OCI-M2 (cell line): ENCODE measurements around the gene SERF2.
"Not testable (repeated sequence)": the region's sequence is repeated elsewhere in the genome, so short reads cannot be mapped to it uniquely, and the experiment has no call there.

Experiments
- DNase-seq: peaks from one replicate; lab custom pipeline; 2025; ENCODE audit not compliant: unreplicated experiment; lab: John Stamatoyannopoulos, UW

The SERF2 gene

GRCh38 chr15:43793647-43794046, 1.5 kb downstream of the SERF2 start:
- DNase-seq, result no peak

- no peak for DNase-seq
Measured at GRCh38 chr15:43794269-43795037, 2.3 kb downstream of the SERF2 start.

- DNase-seq, result no peak
Measured at GRCh38 chr15:43795197-43795596, 3.1 kb downstream of the SERF2 start.

- no peak for DNase-seq
Measured at GRCh38 chr15:43795997-43796396, 3.9 kb downstream of the SERF2 start.

- no peak for DNase-seq
Measured at GRCh38 chr15:43796566-43796965, 4.4 kb downstream of the SERF2 start.

DNA sequence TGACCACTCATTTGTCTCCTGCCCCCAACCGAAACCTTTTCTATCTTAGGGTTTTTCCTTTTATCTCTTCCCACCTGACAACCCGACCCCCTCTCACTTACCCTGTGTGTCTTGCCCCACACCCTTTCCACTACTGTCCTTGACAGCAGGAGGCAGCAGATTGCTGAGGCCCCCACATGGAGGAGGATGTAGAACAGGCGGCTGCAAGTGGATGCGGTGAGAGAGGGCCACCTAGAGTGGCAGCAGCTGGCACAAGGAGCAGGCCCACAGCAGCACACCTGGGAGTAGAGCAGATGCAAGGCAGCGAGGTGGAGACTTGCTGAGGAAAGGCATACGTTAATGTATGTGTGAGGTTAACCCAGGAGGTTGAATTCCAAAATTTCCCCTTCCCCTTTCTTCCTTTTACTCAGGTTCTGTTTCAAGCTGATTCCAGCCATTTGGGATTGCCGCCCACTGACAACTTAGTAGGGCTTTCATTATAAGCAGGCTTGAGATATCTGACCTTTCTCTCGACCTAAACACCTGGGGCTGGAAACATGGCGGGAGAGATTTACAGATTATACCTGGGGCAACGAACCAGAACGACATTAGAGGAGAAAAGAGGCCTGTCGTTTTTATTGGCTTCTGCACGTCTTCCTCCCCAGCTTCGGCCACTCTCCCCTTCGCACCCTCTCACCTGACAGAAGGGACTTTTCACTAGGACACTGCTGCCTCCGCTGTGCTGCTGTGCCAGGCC, 7.3 kb downstream of the SERF2 start:
- no peak for DNase-seq

DNA sequence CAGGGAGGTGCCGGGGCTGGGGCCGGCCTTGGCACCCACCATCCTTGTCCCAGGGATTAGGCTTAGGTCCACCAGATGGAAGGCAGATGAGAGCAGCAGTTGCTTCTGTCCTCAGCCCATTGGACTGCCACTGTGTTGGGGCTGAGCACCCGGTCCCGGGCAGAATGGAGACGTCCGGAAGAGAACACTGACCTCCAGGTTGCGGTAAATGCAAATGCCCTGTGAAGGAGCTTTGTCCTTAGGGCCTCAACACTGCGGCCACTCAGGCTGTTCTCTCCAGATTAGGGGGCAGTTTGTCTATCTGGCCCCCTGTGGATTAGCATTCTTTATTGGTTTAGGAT, 7.8 kb downstream of the SERF2 start, which contains the start of gene SERINC4:
Gene SERINC4, minus strand, starts transcription at position 276 of the 341 bp plus-strand sequence. Its CDS starts 234 bp downstream, at position 42.
- no peak for DNase-seq

DNA sequence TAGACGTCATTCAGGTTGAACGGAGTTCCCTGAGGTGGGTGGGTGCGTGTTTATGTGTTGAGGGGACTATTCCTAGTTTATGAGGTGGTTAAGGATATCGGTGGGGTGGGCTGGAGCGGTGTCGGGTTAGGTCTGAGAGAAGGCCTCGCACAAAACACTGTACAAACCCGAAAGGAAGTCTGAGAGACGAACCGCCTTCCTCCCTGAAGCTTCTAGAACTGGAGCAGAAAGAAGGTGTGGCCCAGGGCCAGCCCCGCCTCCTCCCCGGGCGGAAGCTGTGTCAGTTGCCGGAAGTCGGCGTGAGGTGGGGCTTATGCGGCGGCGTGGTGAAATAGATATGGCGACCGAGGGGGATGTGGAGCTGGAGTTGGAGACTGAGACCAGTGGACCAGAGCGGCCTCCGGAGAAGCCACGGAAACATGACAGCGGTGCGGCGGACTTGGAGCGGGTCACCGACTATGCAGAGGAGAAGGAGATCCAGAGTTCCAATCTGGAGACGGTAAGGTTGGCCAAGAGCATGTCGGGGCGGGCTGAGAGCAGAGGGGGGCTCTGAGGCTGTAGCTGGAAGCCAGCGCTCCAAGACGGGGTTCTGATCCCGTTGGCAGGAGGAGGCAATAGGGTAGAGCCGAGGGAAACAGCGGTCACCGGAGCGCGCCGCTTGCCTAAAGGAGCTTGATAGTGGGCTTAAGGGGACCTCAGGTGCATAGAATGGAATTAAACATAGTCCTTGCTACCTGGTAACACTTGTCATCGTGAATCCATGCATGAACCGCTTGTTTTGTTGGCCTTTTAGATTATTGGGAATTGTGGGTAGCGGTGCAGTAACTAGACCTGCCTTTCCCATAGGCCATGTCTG, 8.4 kb downstream of the SERF2 start, which contains the start of gene HYPK:
Gene HYPK, plus strand, starts transcription at position 314 of the 856 bp plus-strand sequence. Its CDS starts 24 bp downstream, at position 338.
- DNase-seq, result peak; percentile 34

DNA sequence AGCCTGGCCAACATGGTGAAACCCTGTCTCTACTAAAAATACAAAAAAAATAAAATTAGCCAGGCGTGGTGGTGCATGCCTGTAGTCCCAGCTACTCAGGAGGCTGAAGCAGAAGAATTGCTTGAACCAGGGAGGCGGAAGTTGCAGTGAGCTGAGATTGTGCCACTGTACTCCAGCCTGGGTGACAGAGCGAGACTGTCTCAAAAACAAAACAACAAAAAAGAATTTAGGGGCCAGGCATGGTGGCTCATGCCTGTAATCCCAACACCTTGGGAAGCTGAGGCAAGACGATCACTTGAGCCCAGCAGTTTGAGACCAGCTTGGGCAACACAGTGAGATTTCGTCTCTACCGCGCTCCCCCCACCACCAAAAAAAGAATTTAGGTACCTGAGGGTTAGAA, 10.6 kb downstream of the SERF2 start:
- not testable (repeated sequence) for DNase-seq

DNA sequence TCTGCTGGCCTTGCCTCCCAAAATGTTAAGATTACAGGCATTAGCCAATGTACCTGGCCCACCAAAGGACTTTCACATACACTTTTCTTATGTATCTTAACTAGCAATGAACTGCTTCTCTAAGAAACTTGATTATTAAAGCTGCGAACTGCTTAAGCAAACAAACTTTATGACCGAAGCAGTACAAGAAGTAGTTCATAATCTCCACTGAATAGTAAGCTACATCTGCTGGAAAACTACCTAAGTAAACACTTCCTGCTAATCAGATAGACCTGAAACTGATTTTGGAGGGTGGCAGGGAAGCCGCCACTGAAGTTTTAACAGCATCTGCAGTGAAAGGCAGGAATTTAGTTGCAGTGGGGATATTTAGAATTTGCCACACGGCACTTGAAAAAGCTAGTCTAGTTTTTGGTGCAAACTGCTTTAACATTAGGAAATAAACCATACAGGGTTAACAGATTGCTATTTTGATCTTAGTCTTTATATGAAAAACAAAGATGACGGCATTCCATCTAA, 16.4 kb downstream of the SERF2 start:
- DNase-seq, result no peak

- no peak for DNase-seq
Measured at GRCh38 chr15:43808960-43809678, 17.0 kb downstream of the SERF2 start.

- DNase-seq, result not testable (repeated sequence)
Measured at GRCh38 chr15:43815064-43815463, 22.9 kb downstream of the SERF2 start.

DNA sequence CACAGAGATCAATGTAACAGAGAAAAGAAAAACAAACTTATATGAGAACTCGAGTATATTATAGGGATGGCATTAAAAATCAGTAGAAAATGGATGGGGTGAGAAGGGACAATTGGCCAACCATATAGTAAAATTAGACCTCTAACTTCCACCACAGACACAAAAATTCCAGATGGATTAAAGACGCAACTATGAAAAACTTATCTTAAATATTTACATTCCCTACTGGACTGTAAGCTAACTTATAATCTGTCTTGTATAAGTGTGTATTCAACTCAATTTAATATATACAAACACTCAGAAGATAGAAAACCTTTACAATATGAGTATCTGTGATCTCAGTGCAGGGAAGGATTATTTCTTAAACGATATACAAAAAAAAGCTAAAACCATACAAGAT, 29.4 kb downstream of the SERF2 start:
- no peak for DNase-seq

DNA sequence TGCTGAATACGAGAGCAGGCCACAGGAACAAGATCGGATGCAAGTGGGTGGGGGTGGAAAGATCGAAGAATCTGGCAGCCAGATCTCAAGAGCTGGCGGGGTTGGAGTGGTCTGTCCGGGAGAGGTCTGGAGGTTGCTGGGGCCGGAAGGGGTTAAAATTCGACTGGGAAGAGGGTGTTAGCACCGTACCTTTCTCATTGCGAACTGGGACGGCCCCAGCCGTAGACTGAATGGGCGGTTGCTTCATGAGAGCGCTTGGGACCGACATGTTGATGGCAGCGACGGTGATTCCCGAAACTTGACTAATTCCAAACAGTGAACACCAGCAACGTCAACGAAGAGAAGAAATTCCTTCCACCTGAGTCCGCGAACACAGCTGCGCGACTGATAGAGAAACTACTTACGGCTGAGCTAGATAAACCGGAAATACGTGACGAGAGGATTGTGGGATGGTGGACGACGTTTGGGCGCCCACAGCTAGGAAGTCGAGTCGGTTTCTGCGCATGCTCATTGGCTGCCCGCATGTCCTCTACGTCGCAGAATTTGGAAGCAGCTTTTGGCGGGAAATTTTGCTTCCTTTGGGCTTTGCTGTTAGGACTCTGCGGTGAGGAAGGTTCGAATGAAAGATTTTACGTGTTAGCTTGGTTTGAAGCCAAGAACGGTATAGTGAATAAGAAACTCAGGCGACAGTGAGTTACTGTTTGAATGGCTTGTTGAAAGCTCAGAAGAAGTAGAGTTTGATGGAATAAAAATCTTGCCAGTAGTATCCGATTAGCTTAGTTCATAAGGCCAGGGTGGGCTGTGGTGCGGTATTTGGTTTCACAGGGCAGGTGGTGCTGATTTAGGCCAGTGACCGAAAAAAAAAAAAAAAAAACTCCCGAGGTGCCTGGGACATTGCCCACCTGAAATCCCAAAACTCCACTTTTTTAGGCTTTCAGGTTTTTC, 32.5 kb downstream of the SERF2 start, which contains the start of gene MFAP1:
Gene MFAP1, minus strand, starts transcription at position 389 of the 945 bp plus-strand sequence. Its CDS starts 121 bp downstream, at position 268.
- peak; percentile 72 for DNase-seq

DNA sequence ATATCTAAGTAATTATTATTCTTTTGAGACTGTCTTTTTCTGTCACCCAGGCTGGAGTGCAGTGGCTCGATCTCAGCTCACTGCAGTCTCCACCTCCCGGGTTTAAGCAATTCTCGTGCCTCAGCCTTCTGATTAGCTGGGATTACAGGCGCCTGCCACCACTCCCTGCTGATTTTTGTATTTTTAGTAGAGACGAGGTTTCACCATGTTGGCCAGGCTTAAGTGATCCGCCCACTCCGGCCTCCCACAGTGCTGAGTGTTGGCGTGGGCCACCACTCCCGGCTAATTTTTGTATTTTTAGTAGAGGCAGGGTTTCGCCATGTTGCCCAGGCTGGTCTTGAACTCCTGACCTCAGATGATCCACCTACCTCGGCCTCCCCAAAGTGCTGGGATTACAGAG, 33.2 kb downstream of the SERF2 start:
- not testable (repeated sequence) for DNase-seq

GRCh38 chr15:43826029-43826507, 33.9 kb downstream of the SERF2 start:
- DNase-seq, result no peak

DNA sequence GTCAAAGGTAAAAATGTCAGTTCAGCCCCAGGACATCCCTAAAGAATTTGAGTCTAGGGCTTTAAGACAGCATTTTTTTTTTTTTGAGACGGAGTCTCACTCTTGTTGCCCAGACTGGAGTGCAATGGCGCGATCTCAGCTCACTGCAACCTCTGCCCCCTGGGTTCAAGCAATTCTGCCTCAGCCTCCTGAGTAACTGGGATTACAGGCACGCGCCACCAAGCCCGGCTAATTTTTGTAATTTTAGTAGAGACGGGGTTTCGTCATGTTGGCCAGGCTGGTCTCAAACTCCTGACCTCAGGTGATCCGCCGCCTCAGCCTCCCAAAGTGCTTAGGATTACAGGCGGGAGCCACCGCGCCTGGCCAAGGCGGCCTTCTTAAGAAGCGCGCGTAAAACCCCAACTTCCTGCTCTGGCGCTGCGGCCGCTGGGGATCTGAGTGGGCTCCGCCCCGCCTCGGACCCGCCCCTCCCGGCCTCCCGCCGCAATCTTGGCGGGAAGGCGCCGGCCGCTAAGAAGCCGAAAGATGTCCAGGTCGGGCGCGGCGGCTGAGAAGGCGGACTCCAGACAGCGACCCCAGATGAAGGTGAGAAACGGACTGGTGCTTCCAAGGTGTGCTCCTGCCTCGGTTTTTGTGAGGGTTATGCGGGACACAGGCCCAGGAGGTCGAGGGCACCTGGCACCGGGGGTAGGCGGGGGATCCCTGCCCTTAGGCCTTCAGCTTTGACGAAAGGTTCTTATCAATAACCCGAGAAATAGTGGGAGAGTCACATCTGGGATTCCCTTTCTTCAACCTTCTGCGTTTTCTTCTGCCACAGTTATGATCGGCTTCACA, 34.6 kb downstream of the SERF2 start, which contains the start of gene WDR76:
Gene WDR76, plus strand, starts transcription at position 495 of the 834 bp plus-strand sequence. Its CDS starts 31 bp downstream, at position 526.
- DNase-seq, result no peak

DNA sequence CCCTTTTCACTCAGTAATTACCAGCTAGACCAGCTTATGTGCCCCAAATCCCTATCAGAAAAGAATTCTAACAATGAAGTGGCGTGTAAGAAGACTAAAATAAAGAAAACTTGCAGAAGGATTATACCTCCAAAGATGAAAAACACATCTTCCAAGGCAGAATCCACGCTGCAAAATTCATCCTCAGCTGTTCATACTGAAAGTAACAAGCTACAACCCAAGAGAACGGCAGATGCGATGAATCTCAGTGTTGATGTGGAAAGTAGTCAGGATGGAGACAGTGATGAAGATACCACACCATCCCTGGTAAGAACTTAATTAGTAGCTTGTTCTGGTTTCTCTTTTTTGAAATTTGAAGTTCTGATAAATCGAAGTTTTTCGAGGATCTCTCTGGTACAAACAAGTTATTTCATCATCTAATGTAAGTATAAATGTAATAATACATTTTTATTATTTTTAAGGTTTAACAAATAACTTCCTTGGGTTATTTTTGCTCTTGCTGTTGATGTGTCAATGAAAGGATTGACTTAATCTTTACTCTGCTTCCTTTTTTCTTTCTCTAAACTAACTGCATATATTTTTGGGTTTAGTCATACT, 36.0 kb downstream of the SERF2 start:
- no peak for DNase-seq
